Activated T-cell treated with anti-CD3 and anti-CD28 coated beads, Interleukin-2, amount 50 U/mL, for 72 hours (primary cell): ENCODE results near the gene GLT1D1. TPM values are rescaled to one million over a fixed set of nuclear protein-coding genes. Genes with fewer than 3 reads are reported as not detected.

ENCODE experiments used
- ATAC-seq, 2 donors: fragments of 150-1000 bp; cut with Tn5 transposase; replicated peaks in 1 of 2; 2 replicates each; pipeline ENCODE4 v1.10.0; 2021; ENCODE audit warnings: moderate library complexity in 2 of 2, mild to moderate bottlenecking in 1 of 2
- DNase-seq, 2 donors: peaks; one replicate each; pipeline ENCODE4 v3.0.0; 2021 to 2022; ENCODE audit warnings: mixed read lengths in 1 of 2
- H3K27ac Mint-ChIP-seq: one replicate; pipeline ENCODE4 v1.8.0; 2022; ENCODE audit warnings: mild to moderate bottlenecking, moderate library complexity, mixed read lengths
- H3K27me3 Mint-ChIP-seq: one replicate; pipeline ENCODE4 v1.8.0; 2022; ENCODE audit warnings: low read depth, mixed read lengths
- H3K36me3 Mint-ChIP-seq, 2 donors: one replicate each; pipeline ENCODE4 v1.8.0; 2022; ENCODE audit warnings: mixed read lengths in 2 of 2, mild to moderate bottlenecking in 1 of 2; ENCODE audit not compliant: insufficient read depth in 2 of 2
- H3K4me1 Mint-ChIP-seq: one replicate; pipeline ENCODE4 v1.8.0; 2022; ENCODE audit warnings: low read depth, mixed read lengths
- H3K4me3 Mint-ChIP-seq, 2 donors: one replicate each; pipeline ENCODE4 v1.8.0; 2022; ENCODE audit warnings: mild to moderate bottlenecking in 2 of 2, mixed read lengths in 2 of 2, moderate library complexity in 2 of 2
- H3K9me3 Mint-ChIP-seq, 2 donors: one replicate each; pipeline ENCODE4 v1.8.0; 2022; ENCODE audit warnings: mixed read lengths in 2 of 2
- total RNA-seq, 2 donors: library from RNA; stranded (reverse); gene quantifications; one replicate each; pipeline ENCODE4 v1.2.3, GENCODE V29; 2022

Gene GLT1D1
- total RNA-seq, 2 donors from 2014 or later, result 0.41 TPM; not detected in 1

DNA sequence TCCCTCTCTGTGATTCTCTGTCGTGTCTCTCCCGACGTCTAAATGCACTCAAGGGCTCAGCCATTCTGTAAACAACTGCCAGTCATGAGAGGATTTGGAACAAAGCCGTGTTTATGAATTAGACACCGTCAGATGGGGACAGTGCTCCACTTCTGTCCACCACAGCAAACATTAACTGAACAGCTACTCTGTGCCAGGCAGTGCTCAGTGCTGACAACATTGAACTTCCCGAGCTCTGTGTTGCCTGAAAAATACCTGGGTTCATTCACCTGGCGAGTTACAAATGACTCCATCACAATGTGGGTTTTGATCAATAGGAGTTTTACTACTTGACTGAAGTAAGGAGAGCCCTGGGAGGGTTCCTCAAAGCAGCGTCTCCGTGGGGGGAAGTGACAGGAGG is 139.3 kb downstream of the GLT1D1 start:
- no peak overlapping the region for H3K4me3 Mint-ChIP-seq
- DNase-seq (no peak), ATAC-seq (no peak)
- H3K4me1 Mint-ChIP-seq, result no peaks in the 10 kb centered on the region
- H3K27ac Mint-ChIP-seq, result no peak overlapping the region
- H3K36me3 Mint-ChIP-seq, result no peaks in the 10 kb centered on the region
- peaks cover 6% of the 10 kb centered on the region for H3K27me3 Mint-ChIP-seq
- H3K9me3 Mint-ChIP-seq, result peaks cover 0 to 9% of the 10 kb centered on the region in 2 donors

- Mint-ChIP-seq H3K9me3 (peaks cover 5 to 7% of the 10 kb centered on the region in 2 donors), H3K4me3 (no peak overlapping the region), H3K4me1 (no peaks in the 10 kb centered on the region), H3K27ac (no peak overlapping the region), H3K36me3 (no peaks in the 10 kb centered on the region), H3K27me3 (peaks cover 6% of the 10 kb centered on the region)
- ATAC-seq (no peak), DNase-seq (no peak)
Measured at GRCh38 chr12:128994856-128995255, 141.6 kb downstream of the GLT1D1 start.

GRCh38 chr12:128995619-128996018 is 142.3 kb downstream of the GLT1D1 start:
- no peaks in the 10 kb centered on the region for H3K36me3 Mint-ChIP-seq
- ATAC-seq (no peak), DNase-seq (no peak)

DNA sequence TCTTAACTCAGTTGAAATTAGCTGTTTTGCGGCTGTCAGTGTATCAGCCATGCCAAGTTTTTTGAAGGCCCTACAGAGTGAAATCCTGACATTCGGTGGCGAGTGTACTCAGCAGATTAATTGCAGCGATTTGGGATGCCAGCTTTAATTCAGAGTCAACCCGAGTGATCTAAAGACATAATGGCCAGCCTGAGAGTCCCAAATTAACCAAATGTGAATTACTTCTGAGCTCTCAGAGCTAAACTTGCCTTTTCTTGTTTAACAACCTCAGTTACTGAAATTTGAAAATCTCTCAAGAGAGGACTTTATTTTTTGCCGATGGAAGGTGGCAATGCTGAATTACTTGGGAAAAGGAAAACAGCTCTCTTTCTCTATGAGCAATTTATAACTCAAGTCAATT is 148.5 kb downstream of the GLT1D1 start:
- no peak for DNase-seq
- Mint-ChIP-seq H3K27me3 (no peaks in the 10 kb centered on the region), H3K4me3 (no peak overlapping the region), H3K36me3 (peaks cover 0 to 3% of the 10 kb centered on the region in 2 donors), H3K9me3 (peaks cover 4 to 12% of the 10 kb centered on the region in 2 donors), H3K4me1 (no peaks in the 10 kb centered on the region), H3K27ac (no peak overlapping the region)
- no peak for ATAC-seq

More at GRCh38 chr12:128995619-128996018, 142.3 kb downstream of the GLT1D1 start:
- Mint-ChIP-seq H3K27me3 (peaks cover 6% of the 10 kb centered on the region), H3K4me1 (no peaks in the 10 kb centered on the region), H3K4me3 (no peak overlapping the region), H3K27ac (no peak overlapping the region), H3K9me3 (peaks cover 5 to 7% of the 10 kb centered on the region in 2 donors)

DNA sequence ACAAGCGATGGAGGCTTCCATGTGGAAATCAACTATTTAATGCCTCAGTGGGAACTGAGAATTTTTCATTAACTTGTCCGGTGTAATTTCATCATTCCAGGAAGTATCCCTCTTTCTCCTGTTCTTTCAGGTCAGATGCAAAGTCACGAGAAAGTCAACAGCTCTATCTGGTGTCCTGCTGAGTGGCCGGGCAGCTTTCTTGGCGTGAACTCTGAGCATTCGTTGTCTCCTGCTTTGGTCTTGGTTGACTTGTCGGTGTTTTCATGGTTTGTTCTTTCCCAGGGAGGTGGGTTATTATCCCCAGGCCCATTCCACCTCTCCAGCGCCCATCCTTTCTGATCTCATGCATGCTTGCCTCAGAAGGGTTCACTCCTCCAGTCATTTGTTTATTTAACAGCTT is 149.1 kb downstream of the GLT1D1 start:
- Mint-ChIP-seq H3K36me3 (peaks cover 0 to 3% of the 10 kb centered on the region in 2 donors), H3K4me1 (no peaks in the 10 kb centered on the region), H3K27me3 (no peaks in the 10 kb centered on the region), H3K9me3 (peaks cover 2 to 12% of the 10 kb centered on the region in 2 donors), H3K4me3 (no peak overlapping the region), H3K27ac (no peak overlapping the region)
- DNase-seq (no peak), ATAC-seq (no peak)

- H3K9me3 Mint-ChIP-seq, result peaks cover 7 to 8% of the 10 kb centered on the region in 2 donors
- H3K27me3 Mint-ChIP-seq, result no peaks in the 10 kb centered on the region
- no peak overlapping the region for H3K4me3 Mint-ChIP-seq
- DNase-seq (no peak), ATAC-seq (no peak)
- no peaks in the 10 kb centered on the region for H3K4me1 Mint-ChIP-seq
- H3K27ac Mint-ChIP-seq, result no peak overlapping the region
- H3K36me3 Mint-ChIP-seq, result peaks cover 0 to 3% of the 10 kb centered on the region in 2 donors
Measured at GRCh38 chr12:129005416-129005815, 152.1 kb downstream of the GLT1D1 start.

DNA sequence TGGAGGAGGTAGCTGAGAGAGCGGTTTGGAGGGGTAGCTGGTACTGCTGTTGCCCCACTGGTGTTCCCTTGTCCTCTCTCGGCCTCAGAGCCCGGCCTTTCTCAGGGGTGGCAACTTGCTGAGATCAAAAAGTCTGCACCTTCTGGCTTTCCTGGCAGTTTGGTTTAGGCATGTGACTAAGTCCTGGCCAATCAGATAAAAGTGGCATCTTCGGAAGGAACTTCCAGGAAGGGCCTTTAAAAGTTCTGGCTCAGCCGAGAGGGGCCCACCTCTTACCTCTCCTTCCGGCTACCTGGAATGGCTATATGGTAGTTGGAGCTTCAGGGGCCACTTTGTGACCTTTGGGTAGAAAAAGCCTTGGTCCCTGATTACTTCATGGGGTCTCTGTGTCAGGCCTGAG is 152.6 kb downstream of the GLT1D1 start:
- Mint-ChIP-seq H3K36me3 (peaks cover 0 to 3% of the 10 kb centered on the region in 2 donors), H3K4me1 (no peaks in the 10 kb centered on the region), H3K27me3 (no peaks in the 10 kb centered on the region), H3K27ac (no peak overlapping the region), H3K9me3 (peaks cover 7 to 8% of the 10 kb centered on the region in 2 donors), H3K4me3 (no peak overlapping the region)
- ATAC-seq (no peak), DNase-seq (no peak)

- Mint-ChIP-seq H3K4me1 (no peaks in the 10 kb centered on the region), H3K27ac (no peak overlapping the region)
- ATAC-seq, result no peak
Measured at GRCh38 chr12:129009833-129010622, 156.8 kb downstream of the GLT1D1 start.

DNA sequence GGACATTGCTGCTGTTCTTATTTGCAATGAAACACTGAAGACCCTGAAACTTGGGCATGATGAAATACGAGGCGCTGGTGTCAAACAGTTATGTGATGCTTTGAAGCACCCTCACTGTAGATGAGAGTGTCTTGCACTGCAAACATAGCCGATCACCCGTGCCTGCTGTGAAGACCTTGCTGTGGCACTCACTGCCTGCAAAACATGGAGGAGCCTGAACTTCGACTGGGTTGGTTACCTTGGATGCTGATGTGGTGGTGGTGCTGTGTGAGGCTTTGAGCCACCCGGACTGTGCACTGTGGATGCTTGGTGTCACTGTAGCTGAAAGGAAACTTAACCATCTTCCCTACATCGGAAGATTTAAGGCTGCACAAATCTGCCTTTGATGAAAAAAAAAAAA is 162.9 kb downstream of the GLT1D1 start:
- Mint-ChIP-seq H3K27me3 (no peaks in the 10 kb centered on the region), H3K4me3 (no peak overlapping the region), H3K27ac (no peak overlapping the region), H3K4me1 (no peaks in the 10 kb centered on the region), H3K9me3 (peaks cover 5 to 11% of the 10 kb centered on the region in 2 donors), H3K36me3 (peaks cover 2% of the 10 kb centered on the region in 2 donors)
- ATAC-seq (no peak), DNase-seq (no peak)

More at GRCh38 chr12:129009833-129010622, 156.8 kb downstream of the GLT1D1 start:
- no peaks in the 10 kb centered on the region for H3K27me3 Mint-ChIP-seq
- H3K9me3 Mint-ChIP-seq, result peaks cover 5 to 8% of the 10 kb centered on the region in 2 donors
- DNase-seq, result no peak
- H3K36me3 Mint-ChIP-seq, result peaks cover 2% of the 10 kb centered on the region in 2 donors
- H3K4me3 Mint-ChIP-seq, result no peak overlapping the region

- DNase-seq (no peak), ATAC-seq (no peak)
- H3K27me3 Mint-ChIP-seq, result no peaks in the 10 kb centered on the region
- H3K4me3 Mint-ChIP-seq, result no peak overlapping the region
- H3K4me1 Mint-ChIP-seq, result no peaks in the 10 kb centered on the region
- no peak overlapping the region for H3K27ac Mint-ChIP-seq
- H3K9me3 Mint-ChIP-seq, result peaks cover 2 to 5% of the 10 kb centered on the region in 2 donors
- H3K36me3 Mint-ChIP-seq, result peaks cover 0 to 1% of the 10 kb centered on the region in 2 donors
Measured at GRCh38 chr12:129025055-129025454, 171.8 kb downstream of the GLT1D1 start.

- no peak for DNase-seq
- no peak for ATAC-seq
- peaks cover 0 to 1% of the 10 kb centered on the region in 2 donors for H3K36me3 Mint-ChIP-seq
Measured at GRCh38 chr12:129028844-129029243, 175.6 kb downstream of the GLT1D1 start.

More at GRCh38 chr12:129028844-129029243, 175.6 kb downstream of the GLT1D1 start:
- H3K27me3 Mint-ChIP-seq, result no peaks in the 10 kb centered on the region
- H3K27ac Mint-ChIP-seq, result no peak overlapping the region
- no peaks in the 10 kb centered on the region for H3K4me1 Mint-ChIP-seq
- no peaks in the 10 kb centered on the region for H3K9me3 Mint-ChIP-seq
- no peak overlapping the region for H3K4me3 Mint-ChIP-seq
